ENCODE results near the gene PIP4K2A. TPM values are rescaled to one million over a fixed set of nuclear protein-coding genes. Genes with fewer than 3 reads are reported as not detected.

Gene PIP4K2A
- total RNA-seq, 1 experiment from 2014 or later = 20.2 TPM

DNA sequence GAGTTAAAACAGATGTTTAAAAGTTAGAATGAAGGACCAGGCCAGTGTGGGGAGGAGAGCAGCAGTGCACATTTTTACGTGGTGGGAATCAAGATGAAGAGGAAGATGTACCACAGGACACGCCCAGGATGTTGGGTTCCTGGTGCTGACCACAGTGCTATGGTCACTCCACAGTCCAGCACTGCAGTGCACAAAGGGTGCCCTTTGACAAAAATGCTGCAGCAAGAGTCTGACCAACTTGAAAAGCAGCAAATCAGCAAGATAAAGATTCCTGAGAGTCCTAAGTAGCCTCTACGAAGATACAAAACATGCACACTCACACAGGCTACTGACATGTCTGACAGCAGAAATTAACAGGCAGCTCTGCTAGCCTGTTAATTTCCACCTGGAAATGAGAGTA lies 107.1 kb downstream of the PIP4K2A start:
- intact Hi-C loops (cut with micrococcal nuclease) = no loop called here

GRCh38 chr10:22606164-22606614 lies 108.2 kb downstream of the PIP4K2A start:
- no peak overlapping the region for H3K4me3 ChIP-seq (ENCODE audit: low read length)
- no TSS peak for BruUV-seq (replicated peaks)
- TF ChIP-seq EZH2 (IDR thresholded peaks at IDR 0.05; ENCODE audit: low read length, unreplicated experiment) (no peak), EZH2phosphoT487 (IDR thresholded peaks at IDR 0.05; ENCODE audit: borderline replicate concordance, low read length) (no peak)
- TF ChIP-seq, protein P1, sequence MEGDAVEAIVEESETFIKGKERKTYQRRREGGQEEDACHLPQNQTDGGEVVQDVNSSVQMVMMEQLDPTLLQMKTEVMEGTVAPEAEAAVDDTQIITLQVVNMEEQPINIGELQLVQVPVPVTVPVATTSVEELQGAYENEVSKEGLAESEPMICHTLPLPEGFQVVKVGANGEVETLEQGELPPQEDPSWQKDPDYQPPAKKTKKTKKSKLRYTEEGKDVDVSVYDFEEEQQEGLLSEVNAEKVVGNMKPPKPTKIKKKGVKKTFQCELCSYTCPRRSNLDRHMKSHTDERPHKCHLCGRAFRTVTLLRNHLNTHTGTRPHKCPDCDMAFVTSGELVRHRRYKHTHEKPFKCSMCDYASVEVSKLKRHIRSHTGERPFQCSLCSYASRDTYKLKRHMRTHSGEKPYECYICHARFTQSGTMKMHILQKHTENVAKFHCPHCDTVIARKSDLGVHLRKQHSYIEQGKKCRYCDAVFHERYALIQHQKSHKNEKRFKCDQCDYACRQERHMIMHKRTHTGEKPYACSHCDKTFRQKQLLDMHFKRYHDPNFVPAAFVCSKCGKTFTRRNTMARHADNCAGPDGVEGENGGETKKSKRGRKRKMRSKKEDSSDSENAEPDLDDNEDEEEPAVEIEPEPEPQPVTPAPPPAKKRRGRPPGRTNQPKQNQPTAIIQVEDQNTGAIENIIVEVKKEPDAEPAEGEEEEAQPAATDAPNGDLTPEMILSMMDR (conservative IDR thresholded peaks at IDR 0.05; ENCODE audit: low read depth, low read length) = no peak

More for the DNA sequence above, 107.1 kb downstream of the PIP4K2A start:
- ChIA-PET CTCF (no interaction called here), POLR2A (ENCODE audit: unreplicated experiment) (no interaction called here)
- H3K27ac ChIP-seq (ENCODE audit: low read length) = no peak overlapping the region
- H3K4me2 ChIP-seq (ENCODE audit: low read length) = no peak overlapping the region
- H3F3A ChIP-seq (ENCODE audit: low read length, unreplicated experiment) = no peaks in the 10 kb centered on the region
- no peak for DNase-seq
- H4K20me1 ChIP-seq (ENCODE audit: low read length) = no peaks in the 10 kb centered on the region
- H3K36me3 ChIP-seq (ENCODE audit: low read depth, low read length) = peaks cover 3% of the 10 kb centered on the region; the same call in 1 of the 2 replicates
- no peaks in the 10 kb centered on the region for H3K9me3 ChIP-seq (ENCODE audit: low read length)
- TF ChIP-seq, protein P1 (conservative IDR thresholded peaks at IDR 0.05; ENCODE audit: low read depth, low read length) = no peak
- no peak for TF ChIP-seq EZH2 (IDR thresholded peaks at IDR 0.05; ENCODE audit: low read length, unreplicated experiment)
- TF ChIP-seq EZH2phosphoT487 (IDR thresholded peaks at IDR 0.05; ENCODE audit: borderline replicate concordance, low read length) = no peak
- H3K4me1 ChIP-seq (ENCODE audit: insufficient read depth, low read length) = peaks cover 13% of the 10 kb centered on the region; the same call in 1 of the 2 replicates
- no peak overlapping the region for H3K9ac ChIP-seq (ENCODE audit: low read length)
- ATAC-seq = no peak
- no peaks in the 10 kb centered on the region for H3K9me2 ChIP-seq (replicated peaks; ENCODE audit: low read length)
- no peak overlapping the region for H2AFZ ChIP-seq (ENCODE audit: low read length)
- H3K79me2 ChIP-seq (ENCODE audit: low read length) = no peaks in the 10 kb centered on the region
- no peaks in the 10 kb centered on the region for H3K27me3 ChIP-seq (ENCODE audit: low read length)
- H3K4me3 ChIP-seq (ENCODE audit: low read length) = no peak overlapping the region
- no TSS peak for BruUV-seq (replicated peaks)

DNA sequence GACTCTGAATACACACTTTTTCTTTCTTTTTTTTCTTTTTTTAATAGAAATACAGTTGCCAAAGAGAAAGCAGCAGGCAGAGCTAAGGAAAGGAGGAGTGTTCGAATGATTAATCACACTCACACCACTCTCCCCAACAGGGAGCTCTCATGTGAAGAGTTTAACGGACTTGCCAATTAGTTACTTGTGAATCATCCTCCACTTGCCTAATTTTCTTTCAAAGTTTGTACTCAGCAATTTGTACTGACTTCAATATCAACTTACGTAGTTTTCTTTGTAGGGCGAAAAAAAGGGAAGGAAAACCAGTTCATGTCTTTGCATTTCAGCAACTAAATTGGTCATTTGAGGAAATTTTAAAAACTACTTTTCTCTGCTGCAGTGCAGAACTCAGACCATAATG lies 109.2 kb downstream of the PIP4K2A start:
- ChIA-PET CTCF (no interaction called here), POLR2A (ENCODE audit: unreplicated experiment) (interaction anchor here (0.6 kb wide), 1 partner anchor 130 kb away, joined by 15 read pairs; no protein-coding TSS in a partner anchor)
- Histone ChIP-seq H3K9me2 (replicated peaks; ENCODE audit: low read length) (no peaks in the 10 kb centered on the region), H3K27ac (ENCODE audit: low read length) (no peak overlapping the region), H3K79me2 (ENCODE audit: low read length) (0 out of 2 replicates have a peak, but pooled peaks cover under 1% of the 10 kb centered on the region), H3K9ac (ENCODE audit: low read length) (no peak overlapping the region), H3K4me1 (ENCODE audit: insufficient read depth, low read length) (peaks cover 20% of the 10 kb centered on the region), H3K27me3 (ENCODE audit: low read length) (no peaks in the 10 kb centered on the region), H3K4me3 (ENCODE audit: low read length) (no peak overlapping the region), H3K4me2 (ENCODE audit: low read length) (no peak overlapping the region), H4K20me1 (ENCODE audit: low read length) (no peaks in the 10 kb centered on the region), H3F3A (ENCODE audit: low read length, unreplicated experiment) (peaks cover 3% of the 10 kb centered on the region), H3K9me3 (ENCODE audit: low read length) (no peaks in the 10 kb centered on the region), H2AFZ (ENCODE audit: low read length) (no peak overlapping the region), H3K36me3 (ENCODE audit: low read depth, low read length) (peaks cover 3% of the 10 kb centered on the region; the same call in 1 of the 2 replicates)
- intact Hi-C loops (cut with micrococcal nuclease) = no loop called here
- TF ChIP-seq EZH2 (IDR thresholded peaks at IDR 0.05; ENCODE audit: low read length, unreplicated experiment) = no peak
- TF ChIP-seq, protein P1 (conservative IDR thresholded peaks at IDR 0.05; ENCODE audit: low read depth, low read length) = no peak
- no peak for TF ChIP-seq EZH2phosphoT487 (IDR thresholded peaks at IDR 0.05; ENCODE audit: borderline replicate concordance, low read length)
- ATAC-seq (no peak), DNase-seq (no peak)
- no TSS peak for BruUV-seq (replicated peaks)

More at GRCh38 chr10:22606164-22606614, 108.2 kb downstream of the PIP4K2A start:
- ChIA-PET POLR2A (ENCODE audit: unreplicated experiment) (no interaction called here), CTCF (no interaction called here)
- Histone ChIP-seq H2AFZ (ENCODE audit: low read length) (no peak overlapping the region), H3K4me1 (ENCODE audit: insufficient read depth, low read length) (peaks cover 13% of the 10 kb centered on the region; the same call in 1 of the 2 replicates), H3K27me3 (ENCODE audit: low read length) (no peaks in the 10 kb centered on the region), H3K36me3 (ENCODE audit: low read depth, low read length) (peaks cover 3% of the 10 kb centered on the region; the same call in 1 of the 2 replicates), H3K9me2 (replicated peaks; ENCODE audit: low read length) (no peaks in the 10 kb centered on the region), H3K4me2 (ENCODE audit: low read length) (no peak overlapping the region), H3K9ac (ENCODE audit: low read length) (no peak overlapping the region), H4K20me1 (ENCODE audit: low read length) (no peaks in the 10 kb centered on the region), H3F3A (ENCODE audit: low read length, unreplicated experiment) (no peaks in the 10 kb centered on the region), H3K27ac (ENCODE audit: low read length) (peak overlapping the region; percentile 5; the same call in 1 of the 2 replicates), H3K9me3 (ENCODE audit: low read length) (no peaks in the 10 kb centered on the region), H3K79me2 (ENCODE audit: low read length) (no peaks in the 10 kb centered on the region)
- DNase-seq (peak; percentile 62), ATAC-seq (peak; percentile 81)
- intact Hi-C loops (cut with micrococcal nuclease) = no loop called here

Data from PC-3 (cell line).